ENCODE measurements around the gene NUTM2B.
"Not testable (repeated sequence)": the region's sequence is repeated elsewhere in the genome, so short reads cannot be mapped to it uniquely, and the experiment has no call there.

Gene NUTM2B

DNA sequence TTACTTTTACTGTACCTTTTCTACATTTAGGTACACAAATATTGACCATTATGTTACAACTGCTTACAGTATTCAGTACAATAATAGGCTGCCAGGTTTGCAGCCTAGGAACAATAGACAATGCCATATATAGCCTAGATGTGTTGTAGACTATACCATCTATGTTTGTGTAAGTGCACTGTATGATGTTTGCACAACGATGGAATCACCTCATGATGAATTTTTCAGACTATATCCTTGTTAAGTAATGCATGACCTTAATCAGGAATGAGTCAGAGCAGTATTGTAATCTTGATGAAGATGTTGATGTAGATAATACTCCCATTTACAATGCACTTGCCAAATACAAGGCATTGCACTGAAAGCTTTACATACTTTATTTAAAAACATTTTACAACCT lies 23.6 kb downstream of the NUTM2B start:
- DNase-seq (ENCODE audit: low read depth in 2 of 2), result not testable (repeated sequence)

DNA sequence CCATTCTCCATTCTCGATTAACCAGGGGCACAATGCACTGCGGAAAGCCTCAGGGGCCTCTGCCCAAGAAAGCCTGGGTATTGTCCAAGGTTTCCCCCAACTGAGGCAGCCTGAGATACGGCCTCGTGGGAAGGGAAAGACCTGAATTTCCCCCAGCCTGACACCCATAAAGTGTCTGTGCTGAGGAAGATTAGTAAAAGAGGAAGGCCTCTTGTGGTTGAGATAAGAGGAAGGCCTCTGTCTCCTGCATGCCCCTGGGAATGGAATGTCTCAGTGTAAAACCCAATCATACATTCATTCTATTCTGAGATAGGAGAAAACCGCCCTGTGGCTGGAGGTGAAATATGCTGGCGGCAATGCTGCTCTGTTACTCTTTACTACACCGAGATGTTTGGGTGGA lies 41.8 kb downstream of the NUTM2B start:
- DNase-seq (ENCODE audit: low read depth in 2 of 2), result not testable (repeated sequence)

DNA sequence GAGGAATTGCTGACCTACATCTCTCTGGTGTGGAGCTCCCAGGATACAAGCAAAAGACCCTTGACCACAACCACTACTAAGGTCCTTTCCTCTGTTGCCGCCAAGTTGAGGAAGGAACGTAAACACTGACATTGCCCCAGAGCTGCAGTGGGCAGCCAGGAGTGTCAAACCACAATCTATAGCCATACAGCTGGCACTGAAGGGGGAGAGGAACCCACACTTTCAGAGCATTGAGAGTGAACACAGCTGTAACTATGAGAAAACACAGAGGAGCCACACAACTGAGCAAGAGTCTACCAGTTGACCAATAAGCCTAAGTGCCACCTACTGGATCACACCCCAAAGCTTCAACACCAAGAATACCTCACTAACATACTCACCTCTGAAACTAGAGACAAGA lies 45.5 kb downstream of the NUTM2B start:
- DNase-seq (ENCODE audit: low read depth in 2 of 2), result not testable (repeated sequence)

DNA sequence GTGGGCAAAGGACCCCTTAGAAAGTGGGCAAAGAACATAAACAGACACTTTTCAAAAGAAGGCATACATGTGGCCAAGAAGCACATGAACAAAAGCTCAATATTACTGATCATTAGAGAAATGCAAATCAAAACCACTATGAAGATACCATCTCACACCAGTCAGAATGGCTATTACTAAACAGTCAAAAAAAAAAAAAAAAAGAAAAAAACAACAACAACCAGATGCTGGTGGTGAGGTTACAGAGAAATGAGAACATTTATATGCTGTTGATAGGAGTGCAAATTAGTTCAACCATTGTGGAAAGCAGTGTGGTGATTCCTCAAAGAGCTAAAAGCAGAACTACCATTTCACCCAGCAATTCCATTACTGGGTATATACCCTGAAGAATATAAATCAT lies 50.6 kb downstream of the NUTM2B start:
- not testable (repeated sequence) for DNase-seq (ENCODE audit: low read depth in 2 of 2)

DNA sequence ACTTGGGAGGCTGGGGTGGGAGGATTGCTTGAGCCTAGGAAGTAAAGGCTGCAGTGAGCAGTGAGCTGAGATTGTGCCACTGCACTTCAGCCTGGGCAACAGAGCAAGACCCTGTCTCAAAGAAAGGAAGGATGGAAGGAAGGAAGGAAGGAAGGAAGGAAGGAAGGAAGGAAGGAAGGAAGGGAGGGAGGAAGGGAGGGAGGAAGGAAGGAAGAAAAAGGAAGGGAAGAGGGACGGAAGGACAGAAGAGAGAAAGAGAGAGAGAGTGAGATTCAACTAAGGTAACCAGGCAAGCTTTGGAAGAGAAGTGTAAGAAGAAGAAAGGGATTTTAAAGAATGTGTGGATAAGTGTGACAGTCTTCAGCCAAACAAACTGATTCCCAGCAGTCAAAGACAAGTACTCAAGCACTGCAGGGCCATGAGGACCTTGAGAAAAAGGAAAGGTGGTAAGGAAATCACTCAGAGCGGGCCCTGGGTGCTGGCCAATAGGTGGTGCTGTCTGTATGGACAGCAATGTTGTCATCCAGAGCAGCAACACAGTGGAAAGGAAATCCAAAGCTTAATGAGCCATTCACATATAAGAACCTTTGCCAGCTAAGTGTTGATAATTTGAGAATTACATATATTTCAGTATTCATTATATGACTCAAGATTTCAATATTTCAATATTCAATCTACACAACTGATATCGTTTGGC lies 55.4 kb downstream of the NUTM2B start:
- not testable (repeated sequence) for DNase-seq (ENCODE audit: low read depth in 2 of 2)
